Measurements from ENCODE around the gene RRP1. TPM values are rescaled to one million over a fixed set of nuclear protein-coding genes. Genes with fewer than 3 reads are reported as not detected.

RRP1 gene
- total RNA-seq, 4 donors from 2014 or later: 11.0 to 20.1 (median 18.7) TPM

GRCh38 chr21:43755820-43756594 is 33.4 kb upstream of the RRP1 start:
- H3K36me3 ChIP-seq: peaks cover 43 to 54% of the 10 kb centered on the region in 2 donors
- H3K9me3 ChIP-seq: no peaks in the 10 kb centered on the region
- no peak for DNase-seq
- WGBS, 2 donors: 95 to 96% methylated on average over 34 to 36 of the region's 37 CpGs
- no peak overlapping the region for H3K4me3 ChIP-seq (replicated peaks in 1 of 3)
- no peaks in the 10 kb centered on the region for H3K27me3 ChIP-seq
- intact Hi-C loops (cut with DNase I): no loop called here
- no peak for TF ChIP-seq POLR2A (IDR thresholded peaks at IDR 0.05)
- TF ChIP-seq CTCF (IDR thresholded peaks at IDR 0.05): no peak
- no peak overlapping the region for H3K27ac ChIP-seq
- peaks cover 0 to 5% of the 10 kb centered on the region in 2 donors for H3K4me1 ChIP-seq

- DNase-seq: no peak
- no peak for TF ChIP-seq POLR2A (IDR thresholded peaks at IDR 0.05)
- intact Hi-C loops (cut with DNase I): no loop called here
- whole genome bisulfite sequencing, 2 donors: 77 to 95% methylated on average over 13 to 16 of the region's 16 CpGs
- Histone ChIP-seq H3K27me3 (no peaks in the 10 kb centered on the region), H3K4me3 (replicated peaks in 1 of 3) (no peak overlapping the region), H3K9me3 (no peaks in the 10 kb centered on the region), H3K27ac (peak overlapping the region in 1 of 3 donors; percentile 36), H3K36me3 (peaks cover 40 to 47% of the 10 kb centered on the region in 2 donors), H3K4me1 (peaks cover 0 to 5% of the 10 kb centered on the region in 2 donors)
Observed at GRCh38 chr21:43757601-43758000, 31.8 kb upstream of the RRP1 start.

- H3K36me3 ChIP-seq: peaks cover 35 to 43% of the 10 kb centered on the region in 2 donors
- H3K27me3 ChIP-seq: no peaks in the 10 kb centered on the region
- no peaks in the 10 kb centered on the region for H3K9me3 ChIP-seq
- H3K4me3 ChIP-seq (replicated peaks in 1 of 3): no peak overlapping the region
- intact Hi-C loops (cut with DNase I): no loop called here
- H3K27ac ChIP-seq: peak overlapping the region in 1 of 3 donors; percentile 36
- no peak for DNase-seq
- TF ChIP-seq CTCF (IDR thresholded peaks at IDR 0.05): no peak
- no peak for TF ChIP-seq POLR2A (IDR thresholded peaks at IDR 0.05)
- 72 to 84% methylated on average over 18 of the region's 18 CpGs for WGBS, 2 donors
- peaks cover 0 to 5% of the 10 kb centered on the region in 2 donors for H3K4me1 ChIP-seq
Observed at GRCh38 chr21:43758111-43758641, 31.2 kb upstream of the RRP1 start.

GRCh38 chr21:43758811-43759210 is 30.6 kb upstream of the RRP1 start:
- intact Hi-C loops (cut with DNase I): no loop called here
- TF ChIP-seq CTCF (IDR thresholded peaks at IDR 0.05) (no peak), POLR2A (IDR thresholded peaks at IDR 0.05) (no peak)
- no peaks in the 10 kb centered on the region for H3K9me3 ChIP-seq
- no peak overlapping the region for H3K4me3 ChIP-seq (replicated peaks in 1 of 3)
- H3K27me3 ChIP-seq: no peaks in the 10 kb centered on the region
- WGBS, 2 donors: 89% methylated on average over 10 of the region's 10 CpGs
- peaks cover 0 to 5% of the 10 kb centered on the region in 2 donors for H3K4me1 ChIP-seq
- H3K36me3 ChIP-seq: peaks cover 29 to 37% of the 10 kb centered on the region in 2 donors
- H3K27ac ChIP-seq: no peak overlapping the region
- DNase-seq: no peak

GRCh38 chr21:43759651-43760050 is 29.7 kb upstream of the RRP1 start:
- intact Hi-C loops (cut with DNase I): no loop called here
- no peak for TF ChIP-seq CTCF (IDR thresholded peaks at IDR 0.05)
- no peak overlapping the region for H3K27ac ChIP-seq
- H3K9me3 ChIP-seq: no peaks in the 10 kb centered on the region
- 95 to 96% methylated on average over 14 to 19 of the region's 19 CpGs for WGBS, 2 donors
- no peak overlapping the region for H3K4me3 ChIP-seq (replicated peaks in 1 of 3)
- H3K27me3 ChIP-seq: no peaks in the 10 kb centered on the region
- H3K36me3 ChIP-seq: peaks cover 24 to 30% of the 10 kb centered on the region in 2 donors
- peaks cover 0 to 5% of the 10 kb centered on the region in 2 donors for H3K4me1 ChIP-seq
- no peak for DNase-seq
